Colonic mucosa (tissue), 4 donors: ENCODE measurements around the gene TMEM108. TPM values are rescaled to one million over a fixed set of nuclear protein-coding genes. Genes with fewer than 3 reads are reported as not detected.

Experiments
- DNase-seq: peaks from one replicate; pipeline ENCODE4 v3.0.0-alpha.2; 2020
- H3K27ac ChIP-seq: fragments of 200-600 bp; one replicate; pipeline ENCODE4 v1.8.0; 2021
- H3K27me3 ChIP-seq: fragments of 200-600 bp; one replicate; pipeline ENCODE4 v1.8.0; 2021
- H3K36me3 ChIP-seq: fragments of 200-600 bp; one replicate; pipeline ENCODE4 v1.8.0; 2021
- H3K4me1 ChIP-seq: fragments of 200-600 bp; one replicate; pipeline ENCODE4 v1.8.0; 2021; ENCODE audit warnings: mild to moderate bottlenecking
- H3K4me3 ChIP-seq: fragments of 200-600 bp; one replicate; pipeline ENCODE4 v1.8.0; 2021
- H3K9ac ChIP-seq, 2 donors: one replicate each; pipeline ENCODE4 v1.7.0; 2013; ENCODE audit warnings: control low read depth in 2 of 2, low read depth in 2 of 2, low read length in 2 of 2
- H3K9me3 ChIP-seq: fragments of 200-600 bp; one replicate; pipeline ENCODE4 v1.8.0; 2021
- intact Hi-C: fragments of 100-400 bp; cut with DNase I; formaldehyde crosslinking; loops from one replicate; pipeline ENCODE4 v1.14.1; 2022
- total RNA-seq, 2 donors: library from RNA; stranded (reverse); fragmentation: NEBNext Ultra II Directional in 1 of 2; extraction: Animal tissue kit (Norgen Biotek cat#: 25700) in 1 of 2; gene quantifications; one replicate each; pipeline ENCODE4 v1.2.1, GENCODE V29; 2021
- TF ChIP-seq, protein P1 (sequence below): fragments of 200-600 bp; IDR thresholded peaks from one replicate; pipeline ENCODE4 v1.8.0; 2022; ENCODE audit warnings: antibody characterized with exemption, mild to moderate bottlenecking
- donor health status: healthy.
- donor health status: DM: no; HTN: no; CAD: no.
- donor health status: DM: no; HTN: no; CAD: no.

The TMEM108 gene
- total RNA-seq, 2 donors from 2014 or later: 0.20 to 0.82 TPM

DNA sequence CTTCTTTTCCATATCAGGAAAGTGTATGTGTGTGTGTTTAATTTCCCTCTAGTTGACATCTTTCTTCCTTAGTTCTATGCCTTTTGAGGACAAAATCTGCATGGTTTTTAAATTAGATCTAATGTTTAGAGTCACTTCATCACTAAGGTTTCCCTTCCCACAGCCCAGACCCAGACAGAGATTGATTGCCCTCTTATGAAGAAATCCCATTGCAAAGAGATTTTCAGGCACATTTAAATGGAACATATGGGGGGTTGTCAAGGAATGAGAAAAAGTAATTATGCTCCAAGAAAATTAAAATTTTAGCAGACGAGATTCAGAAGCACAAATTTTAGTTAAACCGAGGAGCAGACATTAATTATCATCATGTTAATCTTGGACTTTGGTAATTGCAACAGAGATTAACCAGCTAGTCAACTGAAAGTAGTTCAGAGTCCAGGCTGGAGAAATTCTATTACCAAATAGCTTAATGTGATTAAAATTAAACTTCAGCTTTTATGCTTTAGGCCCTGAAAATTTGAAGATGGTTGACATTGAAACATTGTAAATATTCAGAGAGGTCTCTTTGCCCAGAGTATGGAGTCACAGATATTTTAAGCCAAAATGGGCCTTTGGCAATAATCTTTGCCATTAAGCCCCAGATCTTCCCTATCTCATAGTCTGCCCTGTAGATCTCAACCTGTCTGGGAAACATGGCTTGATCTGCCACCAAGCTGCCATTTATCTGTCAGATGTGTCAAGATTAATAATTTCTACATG, 143.4 kb downstream of the TMEM108 start:
- Histone ChIP-seq H3K4me1 (no peaks in the 10 kb centered on the region), H3K9me3 (no peaks in the 10 kb centered on the region), H3K27me3 (no peaks in the 10 kb centered on the region), H3K9ac (no peak overlapping the region), H3K27ac (no peak overlapping the region), H3K4me3 (no peak overlapping the region), H3K36me3 (no peaks in the 10 kb centered on the region)
- TF ChIP-seq, protein P1, sequence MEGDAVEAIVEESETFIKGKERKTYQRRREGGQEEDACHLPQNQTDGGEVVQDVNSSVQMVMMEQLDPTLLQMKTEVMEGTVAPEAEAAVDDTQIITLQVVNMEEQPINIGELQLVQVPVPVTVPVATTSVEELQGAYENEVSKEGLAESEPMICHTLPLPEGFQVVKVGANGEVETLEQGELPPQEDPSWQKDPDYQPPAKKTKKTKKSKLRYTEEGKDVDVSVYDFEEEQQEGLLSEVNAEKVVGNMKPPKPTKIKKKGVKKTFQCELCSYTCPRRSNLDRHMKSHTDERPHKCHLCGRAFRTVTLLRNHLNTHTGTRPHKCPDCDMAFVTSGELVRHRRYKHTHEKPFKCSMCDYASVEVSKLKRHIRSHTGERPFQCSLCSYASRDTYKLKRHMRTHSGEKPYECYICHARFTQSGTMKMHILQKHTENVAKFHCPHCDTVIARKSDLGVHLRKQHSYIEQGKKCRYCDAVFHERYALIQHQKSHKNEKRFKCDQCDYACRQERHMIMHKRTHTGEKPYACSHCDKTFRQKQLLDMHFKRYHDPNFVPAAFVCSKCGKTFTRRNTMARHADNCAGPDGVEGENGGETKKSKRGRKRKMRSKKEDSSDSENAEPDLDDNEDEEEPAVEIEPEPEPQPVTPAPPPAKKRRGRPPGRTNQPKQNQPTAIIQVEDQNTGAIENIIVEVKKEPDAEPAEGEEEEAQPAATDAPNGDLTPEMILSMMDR: no peak
- intact Hi-C loops: no loop called here
- no peak for DNase-seq

- no peak for DNase-seq
- Histone ChIP-seq H3K27ac (no peak overlapping the region), H3K4me1 (no peaks in the 10 kb centered on the region), H3K9ac (no peak overlapping the region), H3K9me3 (no peaks in the 10 kb centered on the region), H3K27me3 (no peaks in the 10 kb centered on the region), H3K36me3 (no peaks in the 10 kb centered on the region), H3K4me3 (no peak overlapping the region)
- intact Hi-C loops: no loop called here
- TF ChIP-seq, protein P1: no peak
Observed at GRCh38 chr3:133187870-133188379, 149.7 kb downstream of the TMEM108 start.

- H3K27me3 ChIP-seq: no peaks in the 10 kb centered on the region
- H3K9me3 ChIP-seq: no peaks in the 10 kb centered on the region
- H3K36me3 ChIP-seq: no peaks in the 10 kb centered on the region
- H3K4me3 ChIP-seq: no peak overlapping the region
- no peak overlapping the region for H3K27ac ChIP-seq
- TF ChIP-seq, protein P1: no peak
- no peak for DNase-seq
- intact Hi-C loops: no loop called here
- no peaks in the 10 kb centered on the region for H3K4me1 ChIP-seq
- H3K9ac ChIP-seq: no peak overlapping the region
Observed at GRCh38 chr3:133188996-133189395, 150.8 kb downstream of the TMEM108 start.

DNA sequence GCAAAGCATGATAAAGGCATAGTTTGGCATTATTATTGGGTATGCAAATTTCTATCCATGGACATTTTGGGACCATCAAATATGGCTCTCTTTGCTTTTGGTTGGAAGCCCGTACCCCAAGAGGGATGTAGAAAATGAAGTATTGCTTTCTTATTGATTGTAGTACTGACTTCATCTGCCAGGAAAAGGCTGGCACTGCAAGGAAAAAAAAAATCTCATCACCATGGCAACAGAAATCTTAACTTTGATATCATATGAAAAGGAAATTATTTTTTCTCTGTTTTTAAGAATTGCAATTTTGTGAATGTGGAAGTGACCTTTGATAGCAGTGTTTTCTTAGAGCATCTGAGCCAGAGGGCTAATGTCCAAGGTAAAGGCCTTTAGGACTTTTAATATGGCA, 151.7 kb downstream of the TMEM108 start:
- Histone ChIP-seq H3K4me3 (no peak overlapping the region), H3K27ac (no peak overlapping the region), H3K36me3 (no peaks in the 10 kb centered on the region), H3K27me3 (no peaks in the 10 kb centered on the region), H3K9me3 (no peaks in the 10 kb centered on the region), H3K9ac (no peak overlapping the region), H3K4me1 (no peaks in the 10 kb centered on the region)
- intact Hi-C loops: no loop called here
- no peak for DNase-seq
- TF ChIP-seq, protein P1: no peak

DNA sequence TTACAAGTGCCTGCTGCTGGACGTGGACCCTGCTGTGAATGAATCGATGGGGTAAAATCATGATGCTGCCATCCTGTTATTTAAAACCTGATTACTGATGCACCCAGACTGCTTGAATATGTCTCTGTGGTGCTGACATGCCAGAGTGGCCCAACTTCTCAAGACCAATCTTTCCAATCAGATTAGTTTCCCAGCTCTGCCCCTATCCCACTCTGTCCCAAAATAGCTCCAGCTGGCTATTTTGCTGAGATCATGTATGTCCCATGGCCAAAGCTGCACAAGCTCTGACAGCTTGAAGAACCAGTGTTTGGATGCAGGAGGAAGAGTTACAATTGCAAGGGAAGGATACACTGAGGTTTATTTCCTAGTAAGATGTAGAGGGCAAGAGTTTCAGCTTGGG, 153.6 kb downstream of the TMEM108 start:
- no peak overlapping the region for H3K9ac ChIP-seq
- no peak overlapping the region for H3K27ac ChIP-seq
- no peak overlapping the region for H3K4me3 ChIP-seq
- H3K4me1 ChIP-seq: no peaks in the 10 kb centered on the region
- TF ChIP-seq, protein P1: no peak
- H3K36me3 ChIP-seq: no peaks in the 10 kb centered on the region
- intact Hi-C loops: no loop called here
- DNase-seq: no peak
- H3K9me3 ChIP-seq: no peaks in the 10 kb centered on the region
- H3K27me3 ChIP-seq: no peaks in the 10 kb centered on the region
